Nucleus accumbens (tissue), 56 donors: ENCODE measurements around the gene NR1I2.

ENCODE experiments used
- DNase-seq, 56 donors: peaks; one replicate each; lab custom pipeline; 2025; lab: John Stamatoyannopoulos, UW

Gene NR1I2

GRCh38 chr3:119781330-119782198 is at the start of gene NR1I2:
TSS of gene NR1I2 (plus strand) at chr3:119782101.
- no peak for DNase-seq

GRCh38 chr3:119733812-119734211 is 48.1 kb upstream of the NR1I2 start:
- no peak for DNase-seq

GRCh38 chr3:119738741-119739140 is 43.2 kb upstream of the NR1I2 start:
- DNase-seq = no peak

- peak in 1 of 56 donors; percentile 2 for DNase-seq
Measured at GRCh38 chr3:119741657-119742590, 40.0 kb upstream of the NR1I2 start.

- no peak for DNase-seq
Measured at GRCh38 chr3:119743921-119744320, 38.0 kb upstream of the NR1I2 start.

- DNase-seq = no peak
Measured at GRCh38 chr3:119745942-119746341, 36.0 kb upstream of the NR1I2 start.

- no peak for DNase-seq
Measured at GRCh38 chr3:119746423-119746822, 35.5 kb upstream of the NR1I2 start.

GRCh38 chr3:119747357-119747756 is 34.5 kb upstream of the NR1I2 start:
- DNase-seq = no peak

- no peak for DNase-seq
Measured at GRCh38 chr3:119748991-119749390, 32.9 kb upstream of the NR1I2 start.

GRCh38 chr3:119751423-119751822 is 30.5 kb upstream of the NR1I2 start:
- no peak for DNase-seq

- no peak for DNase-seq
Measured at GRCh38 chr3:119759962-119760361, 21.9 kb upstream of the NR1I2 start.

- no peak for DNase-seq
Measured at GRCh38 chr3:119762876-119763275, 19.0 kb upstream of the NR1I2 start.

- no peak for DNase-seq
Measured at GRCh38 chr3:119763466-119763865, 18.4 kb upstream of the NR1I2 start.

- no peak for DNase-seq
Measured at GRCh38 chr3:119765239-119765638, 16.7 kb upstream of the NR1I2 start.

- no peak for DNase-seq
Measured at GRCh38 chr3:119767936-119768601, 13.8 kb upstream of the NR1I2 start.

GRCh38 chr3:119768668-119769393 is 13.1 kb upstream of the NR1I2 start:
- DNase-seq = no peak

GRCh38 chr3:119769394-119770149 is 12.3 kb upstream of the NR1I2 start:
- DNase-seq = no peak

- no peak for DNase-seq
Measured at GRCh38 chr3:119774444-119774843, 7.5 kb upstream of the NR1I2 start.

GRCh38 chr3:119776304-119776703 is 5.6 kb upstream of the NR1I2 start:
- no peak for DNase-seq
